HG03175 (cell line): Measurements from ENCODE around the gene CEACAM18.
"Not testable (repeated sequence)": the region's sequence is repeated elsewhere in the genome, so short reads cannot be mapped to it uniquely, and the experiment has no call there.

Experiments used
- ATAC-seq: cut with Tn5 transposase; IDR thresholded peaks from one replicate; pipeline ENCODE4 v1.9.1; 2021; ENCODE audit warnings: mild to moderate bottlenecking, moderate library complexity; ENCODE audit not compliant: unreplicated experiment

Gene CEACAM18

GRCh38 chr19:51489113-51489512, 10.8 kb downstream of the CEACAM18 start:
- ATAC-seq: no peak

GRCh38 chr19:51490676-51491075, 12.3 kb downstream of the CEACAM18 start:
- no peak for ATAC-seq

GRCh38 chr19:51491586-51491985, 13.2 kb downstream of the CEACAM18 start:
- no peak for ATAC-seq

- ATAC-seq: no peak
Measured at GRCh38 chr19:51493776-51494175, 15.4 kb downstream of the CEACAM18 start.

GRCh38 chr19:51497666-51498065, 19.3 kb downstream of the CEACAM18 start:
- no peak for ATAC-seq

- ATAC-seq: not testable (repeated sequence)
Measured at GRCh38 chr19:51500931-51501330, 22.6 kb downstream of the CEACAM18 start.

GRCh38 chr19:51501594-51502263, 23.4 kb downstream of the CEACAM18 start, which contains the start of gene SIGLEC12:
TSS of gene SIGLEC12 (minus strand) at chr19:51501800. CDS start at chr19:51501733, 67 bp downstream.
- no peak for ATAC-seq

- no peak for ATAC-seq
Measured at GRCh38 chr19:51503286-51503817, 25.0 kb downstream of the CEACAM18 start.

GRCh38 chr19:51503896-51504295, 25.6 kb downstream of the CEACAM18 start:
- no peak for ATAC-seq

GRCh38 chr19:51505904-51506303, 27.6 kb downstream of the CEACAM18 start:
- ATAC-seq: no peak

GRCh38 chr19:51507192-51507591, 28.9 kb downstream of the CEACAM18 start:
- no peak for ATAC-seq

GRCh38 chr19:51507640-51508058, 29.3 kb downstream of the CEACAM18 start:
- no peak for ATAC-seq

GRCh38 chr19:51508059-51508733, 29.9 kb downstream of the CEACAM18 start:
- no peak for ATAC-seq

GRCh38 chr19:51509823-51510660, 31.7 kb downstream of the CEACAM18 start:
- no peak for ATAC-seq

GRCh38 chr19:51511353-51511752, 33.0 kb downstream of the CEACAM18 start:
- ATAC-seq: no peak

GRCh38 chr19:51513968-51514367, 35.6 kb downstream of the CEACAM18 start:
- no peak for ATAC-seq

GRCh38 chr19:51514866-51515481, 36.6 kb downstream of the CEACAM18 start:
- no peak for ATAC-seq

- ATAC-seq: no peak
Measured at GRCh38 chr19:51520728-51521127, 42.4 kb downstream of the CEACAM18 start.

GRCh38 chr19:51521357-51521756, 43.0 kb downstream of the CEACAM18 start:
- no peak for ATAC-seq

GRCh38 chr19:51521781-51522180, 43.4 kb downstream of the CEACAM18 start:
- ATAC-seq: no peak
